Activated CD8-positive, alpha-beta memory T cell treated with anti-CD3 and anti-CD28 coated beads, Interleukin-2, amount 50 U/mL, for 1 hour (primary cell): ENCODE results near the gene PFKFB2.

Experiments
- DNase-seq: peaks from one replicate; pipeline ENCODE4 v3.0.0-alpha.2; 2020; ENCODE audit errors: extremely low read depth

PFKFB2 gene

DNA sequence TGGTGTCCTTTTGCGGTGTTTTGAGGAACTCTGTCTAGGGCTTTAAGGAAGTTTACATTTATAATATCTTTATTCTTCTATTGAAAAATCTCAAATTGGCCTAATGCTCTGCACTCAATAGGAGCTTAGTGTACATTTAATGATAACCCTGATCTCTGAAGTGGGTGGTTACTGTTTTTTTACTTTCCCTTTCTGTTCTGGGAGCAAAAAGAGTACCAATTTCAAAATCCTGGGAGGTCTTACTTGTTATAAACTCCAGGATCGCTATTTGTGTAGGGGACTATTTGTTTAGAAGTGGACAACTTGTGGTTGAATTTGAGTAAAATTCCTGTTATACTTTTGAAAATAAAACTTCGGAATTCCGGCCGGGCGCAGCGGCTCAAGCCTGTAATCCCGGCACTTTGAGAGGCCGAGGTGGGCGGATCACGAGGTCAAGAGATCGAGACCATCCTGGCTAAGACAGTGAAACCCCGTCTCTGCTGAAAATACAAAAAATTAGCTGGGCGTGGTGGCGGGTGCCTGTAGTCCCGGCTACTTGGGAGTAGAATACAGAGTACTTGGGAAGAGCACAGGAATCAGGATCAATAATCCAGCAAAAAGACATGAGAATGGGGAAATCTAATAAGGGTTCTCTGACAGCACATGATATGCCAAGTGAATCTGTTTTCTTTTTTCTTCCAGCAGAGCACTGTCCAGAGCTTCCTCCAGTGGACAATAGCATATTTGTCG is 36.7 kb downstream of the PFKFB2 start:
- DNase-seq: no peak

DNA sequence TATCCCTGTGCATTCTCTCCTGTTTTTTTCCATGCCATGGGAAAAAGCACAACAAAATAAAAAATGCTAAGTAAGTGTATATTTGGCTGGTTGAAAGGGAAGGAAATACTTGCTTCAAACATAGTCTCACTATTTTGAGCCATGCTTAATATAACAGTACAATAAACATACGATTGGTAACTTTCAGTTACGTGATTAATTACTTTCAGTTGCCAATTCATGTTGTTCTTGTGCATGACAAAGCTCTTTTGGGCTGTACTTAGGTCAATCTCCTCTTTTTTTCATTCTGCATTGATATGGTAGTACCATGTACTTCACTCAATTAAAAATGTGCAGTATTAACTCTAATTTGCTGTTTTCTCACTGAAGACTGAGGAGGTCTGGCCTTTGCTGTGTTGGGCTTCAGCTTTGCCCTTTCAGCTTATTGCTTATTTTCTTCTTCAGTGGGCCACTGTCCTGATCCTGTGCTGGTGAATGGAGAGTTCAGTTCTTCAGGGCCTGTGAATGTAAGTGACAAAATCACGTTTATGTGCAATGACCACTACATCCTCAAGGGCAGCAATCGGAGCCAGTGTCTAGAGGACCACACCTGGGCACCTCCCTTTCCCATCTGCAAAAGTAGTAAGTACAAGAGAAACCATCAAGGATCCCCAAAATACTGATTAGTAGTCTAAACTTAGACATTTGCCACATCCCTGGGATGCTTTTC is 38.3 kb downstream of the PFKFB2 start:
- no peak for DNase-seq

DNA sequence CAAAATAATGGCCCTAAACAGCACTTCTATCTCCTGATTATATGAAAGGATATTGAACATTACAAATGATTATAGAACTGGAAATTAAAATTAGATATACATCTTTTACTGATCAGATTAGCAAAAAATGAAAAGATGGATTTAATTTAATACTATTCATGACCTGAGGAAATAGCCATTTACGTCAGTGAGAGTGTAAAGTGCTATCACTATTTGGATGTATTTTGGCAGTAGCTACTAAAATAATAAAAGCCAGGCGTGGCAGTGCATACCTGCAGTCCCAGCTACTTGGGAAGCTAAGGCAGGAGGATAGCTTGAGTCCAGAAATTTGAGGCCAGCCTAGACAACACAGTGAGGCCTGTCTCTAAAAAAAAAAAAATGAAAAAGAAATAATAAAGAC is 40.9 kb downstream of the PFKFB2 start:
- DNase-seq: no peak

DNA sequence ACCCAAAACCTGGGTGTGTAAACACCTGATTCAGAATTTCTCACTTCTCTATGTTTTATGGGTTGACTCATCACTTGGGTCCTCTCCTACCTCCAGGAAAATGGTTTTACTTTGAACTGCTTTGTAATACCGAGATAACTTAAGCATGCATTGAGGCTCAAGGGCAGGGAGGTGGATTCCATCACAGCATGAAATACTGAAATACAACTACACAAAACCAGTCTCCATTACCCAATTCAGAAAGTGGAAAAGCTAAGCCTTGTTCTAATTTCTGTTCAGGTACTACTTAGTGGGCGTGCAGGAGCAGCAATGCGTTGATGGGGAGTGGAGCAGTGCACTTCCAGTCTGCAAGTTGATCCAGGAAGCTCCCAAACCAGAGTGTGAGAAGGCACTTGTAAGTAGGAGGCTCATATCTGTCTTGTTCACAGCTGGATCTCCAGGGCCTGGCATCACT is 44.8 kb downstream of the PFKFB2 start:
- no peak for DNase-seq

DNA sequence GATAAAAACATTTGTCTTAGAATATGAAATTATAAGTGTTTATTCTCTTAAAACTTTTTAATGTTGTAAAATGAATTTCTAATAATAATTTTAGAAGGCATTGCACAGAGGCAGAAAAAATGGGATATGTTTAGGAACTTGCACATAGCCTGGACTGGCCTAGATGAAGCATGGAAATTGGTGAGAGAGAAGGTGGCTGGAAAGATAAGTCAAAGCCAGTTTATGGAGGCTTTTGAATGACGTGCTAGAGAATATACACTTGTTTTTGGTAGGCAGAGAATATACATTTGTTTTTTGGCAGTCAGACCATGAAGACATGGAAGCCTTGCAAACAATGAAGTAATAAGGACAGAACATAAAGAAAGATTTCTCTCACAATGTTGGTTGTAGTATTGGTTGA is 48.6 kb downstream of the PFKFB2 start:
- DNase-seq: no peak

DNA sequence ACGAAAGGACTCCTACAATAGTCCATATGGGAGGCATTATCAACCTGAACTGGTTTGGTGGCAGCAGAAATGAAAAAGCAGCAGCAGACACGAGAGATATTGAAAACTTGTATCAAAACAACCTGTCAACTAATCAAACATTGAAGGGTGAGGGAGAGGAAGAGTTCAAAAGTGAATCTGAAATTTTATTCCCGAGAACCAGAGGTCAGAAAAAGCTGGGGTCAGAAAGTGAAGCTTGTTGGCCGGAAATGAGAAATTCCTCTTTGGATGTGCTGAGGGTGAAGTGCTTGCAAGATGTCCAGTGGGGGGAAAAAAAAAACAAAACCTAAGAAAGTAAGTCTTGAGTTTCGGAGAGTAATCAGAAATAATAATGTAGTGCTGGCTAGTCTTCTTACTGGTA is 49.1 kb downstream of the PFKFB2 start:
- DNase-seq: no peak

DNA sequence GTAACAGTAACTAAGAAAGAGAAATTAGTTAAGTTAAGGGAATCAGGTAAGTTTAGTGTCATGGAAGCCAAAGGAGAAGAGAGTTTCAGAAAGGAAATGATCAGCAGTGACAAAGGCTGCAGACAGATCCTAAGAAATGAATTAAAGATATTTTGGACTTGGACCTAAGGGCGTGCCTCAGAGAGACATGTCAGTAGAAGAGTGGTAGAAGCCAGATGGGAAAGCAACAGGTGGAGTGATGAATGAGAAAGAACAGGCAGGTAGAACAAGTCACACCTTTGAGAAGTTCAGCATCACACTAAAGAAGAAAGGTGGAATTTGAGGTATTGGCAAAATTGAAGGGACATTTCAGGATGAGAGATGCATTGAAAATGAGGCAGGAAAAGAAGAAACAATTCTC is 49.6 kb downstream of the PFKFB2 start:
- no peak for DNase-seq

DNA sequence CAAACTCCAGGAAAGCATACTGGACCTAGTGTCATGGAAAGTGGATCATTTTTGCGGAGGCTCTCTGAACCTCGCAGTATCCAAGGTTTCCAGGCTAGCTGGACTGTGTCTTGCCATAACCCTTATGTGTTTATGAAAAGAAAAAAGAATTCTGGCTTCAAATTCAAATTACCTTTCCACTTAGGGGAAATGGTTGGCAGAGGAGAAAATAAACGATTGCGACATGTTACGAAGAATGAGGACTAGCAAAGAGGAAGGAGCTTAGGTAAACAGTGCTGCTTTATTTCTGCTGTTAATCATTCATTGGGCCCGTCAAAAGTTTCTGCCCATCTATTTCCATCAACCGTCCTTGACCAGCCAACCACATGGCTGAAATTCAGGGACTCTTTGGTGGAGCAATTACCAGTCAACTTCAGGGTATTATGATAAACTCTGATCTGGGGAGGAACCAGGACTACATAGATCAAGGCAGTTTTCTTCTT is 50.9 kb downstream of the PFKFB2 start, which contains the start of gene C4BPA:
Gene C4BPA (plus strand): TSS at position 342 of the 482 bp plus-strand sequence. CDS start 8,793 bp downstream, outside the sequence.
- no peak for DNase-seq

DNA sequence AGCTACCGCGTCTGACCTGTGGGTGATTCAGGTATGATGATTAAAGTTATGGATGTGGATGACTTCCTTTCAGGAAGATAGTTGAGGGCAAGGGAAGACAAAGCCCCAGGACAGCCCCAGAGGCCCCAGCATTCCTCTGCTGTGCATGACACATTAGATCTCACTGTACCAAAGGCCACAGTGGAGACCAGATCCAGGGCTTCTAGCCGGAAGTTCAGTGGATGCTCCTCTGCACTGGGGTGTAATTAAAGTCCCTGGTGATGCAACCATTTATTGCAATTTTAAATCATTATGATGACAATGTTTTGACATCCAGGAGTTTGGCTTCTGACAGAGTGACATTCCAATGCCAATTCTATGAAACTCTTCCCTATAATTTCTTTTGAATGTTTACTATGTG is 55.9 kb downstream of the PFKFB2 start:
- DNase-seq: no peak

DNA sequence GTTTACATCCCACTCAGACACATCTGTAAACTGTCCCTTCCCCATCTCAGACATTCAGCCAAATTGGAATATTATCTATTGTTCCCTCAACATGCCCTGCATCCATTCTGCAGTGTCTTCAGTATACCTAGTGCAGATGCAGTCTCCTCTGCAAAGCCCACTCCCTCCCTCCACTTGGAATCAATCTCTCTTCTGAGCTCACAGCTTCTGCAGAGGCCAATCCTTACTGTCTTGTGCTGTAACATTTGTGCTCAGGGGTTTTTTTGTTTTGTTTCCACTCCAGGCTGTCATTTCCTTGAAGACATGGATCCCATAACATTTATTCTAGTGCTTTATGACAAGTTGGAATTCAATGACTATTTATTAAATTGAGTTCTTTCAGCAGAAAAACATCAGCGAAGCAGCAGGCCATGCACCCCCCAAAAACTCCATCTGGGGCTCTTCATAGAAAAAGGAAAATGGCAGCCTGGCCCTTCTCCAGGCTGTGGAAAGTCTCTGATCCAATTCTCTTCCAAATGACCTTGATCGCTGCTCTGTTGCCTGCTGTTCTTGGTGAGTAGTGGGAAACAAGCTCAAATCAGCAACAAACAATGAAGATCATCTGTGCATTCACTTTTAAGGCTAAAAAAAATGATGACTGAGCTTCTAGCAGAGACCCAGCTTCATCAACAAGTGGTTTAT is 59.7 kb downstream of the PFKFB2 start:
- DNase-seq: no peak

DNA sequence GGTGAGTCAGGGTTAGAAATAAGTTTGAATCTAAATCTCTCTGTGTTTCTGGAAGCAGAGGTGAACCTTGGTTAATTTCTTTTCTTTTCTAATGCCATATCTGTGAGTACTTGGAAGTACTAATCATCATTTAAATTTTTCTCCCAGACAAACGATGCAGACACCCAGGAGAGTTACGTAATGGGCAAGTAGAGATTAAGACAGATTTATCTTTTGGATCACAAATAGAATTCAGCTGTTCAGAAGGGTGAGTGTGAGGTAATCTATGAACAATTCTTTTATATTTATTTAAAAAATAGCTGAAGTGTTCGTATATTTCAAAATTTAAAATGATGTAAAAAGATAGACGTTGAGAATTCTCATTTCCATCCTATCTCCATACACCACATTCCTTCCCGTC is 62.2 kb downstream of the PFKFB2 start:
- DNase-seq: no peak

DNA sequence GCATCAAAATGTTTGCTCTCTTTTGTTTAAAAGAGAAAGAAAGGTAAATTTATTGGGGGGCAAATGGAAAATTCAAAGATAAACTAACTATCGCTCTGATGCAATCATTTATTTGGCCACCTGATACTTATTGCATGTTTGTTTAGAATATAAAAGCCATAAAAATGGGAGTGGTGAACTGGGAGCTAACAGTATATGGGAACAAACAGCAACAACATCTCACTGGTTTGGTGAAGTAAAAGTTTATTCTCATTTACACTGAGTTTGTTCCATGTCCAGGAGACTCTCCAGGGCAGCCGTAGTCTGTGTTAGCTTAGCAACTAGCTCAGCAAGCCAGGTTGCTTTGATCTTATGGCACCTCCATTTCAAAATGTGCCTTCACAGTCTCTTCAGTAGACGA is 71.3 kb downstream of the PFKFB2 start:
- no peak for DNase-seq

DNA sequence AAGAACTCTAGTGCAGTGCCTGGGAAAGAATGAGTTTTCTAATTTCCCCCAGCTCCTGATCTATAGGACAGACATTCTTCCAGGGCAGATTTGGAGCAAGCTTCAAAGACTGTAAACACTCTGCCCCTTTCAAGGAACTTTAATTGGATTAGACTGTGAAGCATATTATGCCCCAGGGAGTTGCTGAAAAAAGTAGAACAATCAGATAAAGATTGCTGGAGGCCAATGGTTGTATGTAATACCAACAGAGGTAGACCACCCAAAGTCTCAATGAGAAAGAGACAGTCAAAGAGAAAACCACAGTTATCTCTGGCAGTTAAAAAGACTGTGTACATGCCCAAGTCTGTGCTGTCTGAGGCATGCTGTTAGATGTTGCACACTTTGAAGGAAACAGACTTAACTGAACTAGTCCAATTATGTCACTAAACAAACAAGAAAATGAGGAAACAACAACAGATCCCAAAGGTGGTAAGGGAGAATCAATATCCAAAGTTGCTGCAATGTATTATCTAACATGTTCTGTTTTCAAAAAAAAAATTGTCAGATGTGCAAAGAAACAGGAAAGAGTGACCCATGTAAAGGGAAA is 75.4 kb downstream of the PFKFB2 start:
- DNase-seq: no peak

DNA sequence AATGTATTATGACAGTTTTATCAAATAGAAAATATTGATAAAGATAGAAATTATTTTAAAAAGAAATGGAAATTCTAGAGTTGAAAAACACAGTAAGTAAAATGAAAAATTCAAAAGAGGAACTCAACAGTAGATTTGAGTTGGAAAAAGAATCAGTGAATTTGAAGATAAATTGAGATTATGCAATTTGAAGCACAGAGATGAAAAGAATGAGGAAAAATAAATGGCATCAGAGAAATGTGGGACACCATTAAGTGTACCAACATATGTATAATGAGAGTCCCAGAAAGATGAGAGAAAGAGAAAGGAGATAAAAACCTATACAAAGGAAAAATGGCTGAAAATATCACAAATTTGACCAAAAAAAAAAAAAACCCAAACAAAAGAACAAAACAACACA is 76.0 kb downstream of the PFKFB2 start:
- DNase-seq: no peak
